ENCODE data around the gene UGT1A6. TPM values are rescaled to one million over a fixed set of nuclear protein-coding genes. Genes with fewer than 3 reads are reported as not detected.

The UGT1A6 gene
- total and polyA plus RNA-seq, 12 donors: not detected

DNA sequence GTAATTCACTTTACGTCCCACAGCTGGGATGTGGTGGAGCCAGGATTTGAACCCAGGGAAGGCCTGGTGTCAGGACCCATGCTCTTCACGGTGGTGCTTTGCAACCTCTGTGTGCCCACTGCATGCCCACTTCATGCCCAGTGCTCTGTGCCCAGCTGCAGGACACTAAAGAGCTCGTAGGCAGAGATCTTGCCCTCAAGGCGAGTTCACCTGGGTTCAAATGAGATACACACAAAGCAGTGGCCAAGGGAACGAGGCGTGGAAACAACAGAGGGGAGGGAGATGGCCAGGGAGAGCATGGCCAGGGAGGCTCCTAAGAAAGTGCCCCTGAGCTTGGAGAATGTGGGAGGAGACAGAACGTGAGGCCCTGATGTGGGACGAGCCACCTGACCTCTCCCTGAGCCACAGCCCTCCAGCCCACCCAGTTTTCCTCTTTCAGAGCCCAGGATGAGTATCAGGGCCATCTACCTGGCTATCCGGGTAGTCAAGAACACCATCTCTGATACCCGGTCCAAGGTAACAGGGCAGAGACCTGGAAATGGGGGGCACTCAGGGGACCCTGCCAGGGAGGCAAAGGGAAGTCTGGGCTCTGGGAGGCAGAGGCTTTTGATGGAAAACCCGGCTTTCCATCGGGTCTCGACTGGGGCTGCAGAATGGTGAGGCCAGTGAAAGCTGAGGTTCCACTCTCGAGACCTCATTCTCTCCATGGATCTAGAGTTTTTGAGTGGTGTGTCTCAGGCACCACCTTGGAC lies 105.8 kb downstream of the UGT1A6 start:
- Histone ChIP-seq H3K27ac (no peak overlapping the region), H3K9me3 (peaks cover 0 to 5% (median 0%) of the 10 kb centered on the region in 11 donors), H3K27me3 (peaks cover 0 to 7% (median 0%) of the 10 kb centered on the region in 7 donors), H3K4me3 (no peak overlapping the region), H3K36me3 (no peaks in the 10 kb centered on the region), H3K4me1 (no peaks in the 10 kb centered on the region)
- no peak for ATAC-seq
- DNase-seq: no peak
- TF ChIP-seq, protein P1, sequence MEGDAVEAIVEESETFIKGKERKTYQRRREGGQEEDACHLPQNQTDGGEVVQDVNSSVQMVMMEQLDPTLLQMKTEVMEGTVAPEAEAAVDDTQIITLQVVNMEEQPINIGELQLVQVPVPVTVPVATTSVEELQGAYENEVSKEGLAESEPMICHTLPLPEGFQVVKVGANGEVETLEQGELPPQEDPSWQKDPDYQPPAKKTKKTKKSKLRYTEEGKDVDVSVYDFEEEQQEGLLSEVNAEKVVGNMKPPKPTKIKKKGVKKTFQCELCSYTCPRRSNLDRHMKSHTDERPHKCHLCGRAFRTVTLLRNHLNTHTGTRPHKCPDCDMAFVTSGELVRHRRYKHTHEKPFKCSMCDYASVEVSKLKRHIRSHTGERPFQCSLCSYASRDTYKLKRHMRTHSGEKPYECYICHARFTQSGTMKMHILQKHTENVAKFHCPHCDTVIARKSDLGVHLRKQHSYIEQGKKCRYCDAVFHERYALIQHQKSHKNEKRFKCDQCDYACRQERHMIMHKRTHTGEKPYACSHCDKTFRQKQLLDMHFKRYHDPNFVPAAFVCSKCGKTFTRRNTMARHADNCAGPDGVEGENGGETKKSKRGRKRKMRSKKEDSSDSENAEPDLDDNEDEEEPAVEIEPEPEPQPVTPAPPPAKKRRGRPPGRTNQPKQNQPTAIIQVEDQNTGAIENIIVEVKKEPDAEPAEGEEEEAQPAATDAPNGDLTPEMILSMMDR (IDR thresholded peaks at IDR 0.05): no peak
- intact Hi-C loops (cut with DNase I): no loop called here
- 76 to 79% methylated on average over 14 of the region's 14 CpGs for WGBS, 2 donors

DNA sequence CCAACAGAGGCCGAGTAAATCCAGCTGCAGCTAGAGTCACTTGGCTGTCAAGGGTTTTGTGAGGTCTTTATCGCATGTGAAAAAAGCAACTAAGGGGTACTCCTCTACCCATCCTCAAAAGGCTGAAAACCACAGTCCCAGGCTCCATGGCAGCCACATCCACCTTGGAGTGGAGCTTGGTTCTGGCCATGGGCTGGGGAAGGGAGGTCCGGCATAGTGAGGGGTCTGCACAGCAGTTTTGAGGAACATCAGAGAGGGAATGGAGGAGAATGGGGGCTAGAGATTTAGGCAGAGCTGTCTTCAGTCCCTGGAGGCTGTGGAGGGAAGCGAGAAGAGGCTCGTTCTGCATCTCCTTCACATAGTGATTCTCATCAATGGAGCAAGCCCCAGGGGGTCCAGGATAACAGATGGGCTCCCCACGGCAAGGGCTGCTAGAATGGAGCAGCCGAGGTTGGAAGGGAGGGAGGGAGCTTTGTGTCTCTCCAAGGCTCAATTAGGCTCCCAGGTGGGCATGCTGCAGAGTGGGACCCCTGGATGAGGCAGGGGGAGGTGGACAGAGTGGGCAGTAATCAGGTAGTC lies 106.5 kb downstream of the UGT1A6 start:
- DNase-seq: no peak
- Histone ChIP-seq H3K9me3 (peaks cover 0 to 5% (median 0%) of the 10 kb centered on the region in 11 donors), H3K36me3 (no peaks in the 10 kb centered on the region), H3K4me1 (no peaks in the 10 kb centered on the region), H3K27me3 (peaks cover 0 to 6% (median 4%) of the 10 kb centered on the region in 7 donors), H3K27ac (no peak overlapping the region), H3K4me3 (no peak overlapping the region)
- WGBS, 2 donors: 58% methylated on average over 7 of the region's 7 CpGs
- no peak for ATAC-seq
- TF ChIP-seq, protein P1 (IDR thresholded peaks at IDR 0.05): no peak
- intact Hi-C loops (cut with DNase I): no loop called here

DNA sequence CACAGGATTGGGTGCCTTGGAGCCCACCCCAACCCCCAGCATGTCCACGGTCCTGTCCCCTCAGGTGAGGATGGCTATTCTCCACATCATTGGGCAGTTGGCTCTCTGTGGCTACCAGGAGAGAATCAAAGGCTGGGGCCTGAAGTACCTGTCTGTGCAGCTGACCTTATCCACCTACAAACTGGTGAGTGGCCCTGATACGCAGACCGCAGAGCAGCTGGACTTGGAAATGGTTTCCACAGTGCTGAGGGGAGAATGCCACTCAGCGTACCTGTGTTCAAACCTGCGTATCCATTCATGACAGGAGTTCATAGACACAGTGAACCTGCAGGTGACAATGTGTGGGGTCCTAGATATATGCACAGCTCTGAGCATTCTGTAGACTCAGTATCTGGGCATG lies 107.0 kb downstream of the UGT1A6 start:
- 48 to 53% methylated on average over 5 of the region's 5 CpGs for WGBS, 2 donors
- DNase-seq: no peak
- Histone ChIP-seq H3K36me3 (no peaks in the 10 kb centered on the region), H3K4me3 (no peak overlapping the region), H3K4me1 (no peaks in the 10 kb centered on the region), H3K27me3 (peaks cover 0 to 5% (median 3%) of the 10 kb centered on the region in 7 donors), H3K27ac (no peak overlapping the region), H3K9me3 (peaks cover 0 to 5% (median 0%) of the 10 kb centered on the region in 11 donors)
- no peak for ATAC-seq
- intact Hi-C loops (cut with DNase I): no loop called here
- TF ChIP-seq, protein P1 (IDR thresholded peaks at IDR 0.05): no peak

DNA sequence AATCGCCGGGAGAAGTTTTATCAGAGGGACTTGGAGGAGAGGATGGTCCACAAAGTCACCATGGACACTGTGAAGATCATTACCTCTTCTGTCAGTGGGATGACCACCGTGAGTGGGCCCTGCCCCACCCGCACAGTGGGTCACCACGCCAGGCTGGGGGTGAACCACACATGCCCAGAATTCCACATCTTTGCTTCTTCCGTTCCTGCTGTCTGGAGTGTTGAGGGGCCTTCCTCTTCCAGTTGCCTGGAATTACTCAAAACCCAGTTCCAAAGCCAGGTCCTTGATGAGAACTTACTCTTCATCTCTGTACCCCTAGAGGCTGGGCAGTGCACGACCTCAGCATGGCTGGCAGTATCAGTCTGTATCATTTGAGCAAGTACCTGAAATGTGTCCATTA lies 107.5 kb downstream of the UGT1A6 start:
- Histone ChIP-seq H3K4me1 (no peaks in the 10 kb centered on the region), H3K36me3 (no peaks in the 10 kb centered on the region), H3K27me3 (peaks cover 0 to 5% (median 3%) of the 10 kb centered on the region in 7 donors), H3K9me3 (peaks cover 0 to 5% (median 0%) of the 10 kb centered on the region in 11 donors), H3K4me3 (no peak overlapping the region), H3K27ac (no peak overlapping the region)
- TF ChIP-seq, protein P1 (IDR thresholded peaks at IDR 0.05): no peak
- DNase-seq: no peak
- ATAC-seq: no peak
- intact Hi-C loops (cut with DNase I): no loop called here
- WGBS, 2 donors: 78 to 81% methylated on average over 7 of the region's 7 CpGs

Data from heart right ventricle (tissue), 16 donors.